Activated CD8-positive, alpha-beta T cell treated with anti-CD3 and anti-CD28 coated beads for 36 hours (primary cell): ENCODE measurements around the gene EIF3K. TPM values are rescaled to one million over a fixed set of nuclear protein-coding genes. Genes with fewer than 3 reads are reported as not detected.

Experiments used
- ATAC-seq: fragments of 200-7000 bp; cut with Tn5 transposase; one replicate; pipeline ENCODE4 v1.10.0; 2021; ENCODE audit warnings: mild to moderate bottlenecking, moderate library complexity
- CTCF ChIA-PET: fragments of 350-600 bp; sonication (Branson Sonifier 250); formaldehyde crosslinking; loops from one replicate; lab custom pipeline; 2021; ENCODE audit warnings: antibody characterized with exemption; lab: Charles Lee
- POLR2A ChIA-PET: fragments of 350-600 bp; sonication (Branson Sonifier 250); formaldehyde crosslinking; loops from one replicate; lab custom pipeline; 2021; ENCODE audit warnings: antibody characterized with exemption; lab: Charles Lee
- DNase-seq: peaks from one replicate; pipeline ENCODE4 v3.0.0-alpha.2; 2020
- H3K27ac Mint-ChIP-seq: one replicate; pipeline ENCODE4 v1.8.0; 2021; ENCODE audit warnings: mild to moderate bottlenecking, mixed read lengths
- H3K27me3 Mint-ChIP-seq: one replicate; pipeline ENCODE4 v1.8.0; 2021; ENCODE audit warnings: mixed read lengths
- H3K36me3 Mint-ChIP-seq: one replicate; pipeline ENCODE4 v1.8.0; 2021; ENCODE audit warnings: low read depth, mixed read lengths
- H3K4me1 Mint-ChIP-seq: one replicate; pipeline ENCODE4 v1.8.0; 2021; ENCODE audit warnings: low read depth, mixed read lengths
- H3K4me3 Mint-ChIP-seq: one replicate; pipeline ENCODE4 v1.8.0; 2021; ENCODE audit warnings: mild to moderate bottlenecking, moderate library complexity, mixed read lengths
- H3K9me3 Mint-ChIP-seq: one replicate; pipeline ENCODE4 v1.8.0; 2021; ENCODE audit warnings: mixed read lengths
- CTCF ChIP-seq: fragments of 200-600 bp; IDR thresholded peaks from one replicate; pipeline ENCODE4 v1.8.0; 2022; ENCODE audit warnings: antibody characterized with exemption, mild to moderate bottlenecking
- intact Hi-C: fragments of 100-400 bp; cut with micrococcal nuclease; formaldehyde crosslinking; loops from one replicate; pipeline ENCODE4 v1.10.0; 2022
- total RNA-seq, 2 experiments: library from RNA; stranded (reverse); gene quantifications; one replicate each; pipeline ENCODE4 v1.2.3, GENCODE V29; 2021

Gene EIF3K
- total RNA-seq, 2 experiments from 2014 or later = 306 to 308 TPM

- no peak for ATAC-seq
- POLR2A ChIA-PET = interaction anchor here (1.1 to 2.0 kb wide), 5 partner anchors 16 to 262 kb away, joined by 3 to 5 read pairs (median 3); no protein-coding TSS in a partner anchor
Measured at GRCh38 chr19:38648769-38649304, 29.8 kb downstream of the EIF3K start.

GRCh38 chr19:38649305-38650171 lies 30.6 kb downstream of the EIF3K start:
- Mint-ChIP-seq H3K4me1 (peaks cover 52% of the 10 kb centered on the region), H3K9me3 (no peaks in the 10 kb centered on the region), H3K36me3 (peaks cover 20% of the 10 kb centered on the region), H3K4me3 (peak overlapping the region; percentile 97), H3K27ac (no peak overlapping the region), H3K27me3 (peaks cover 10% of the 10 kb centered on the region)
- ATAC-seq (no peak), DNase-seq (no peak)
- POLR2A ChIA-PET = interaction anchor here (1.1 to 2.0 kb wide), 4 partner anchors 9 to 263 kb away, joined by 3 to 4 read pairs (median 3); no protein-coding TSS in a partner anchor
- no peak for TF ChIP-seq CTCF
- CTCF ChIA-PET = interaction anchor here (0.9 to 2.5 kb wide), 3 partner anchors 11 to 15 kb away, joined by 3 to 16 read pairs (median 4); no protein-coding TSS in a partner anchor
- intact Hi-C loops = loop anchor here (5.0 kb wide), 1 partner anchor 38 kb away; no protein-coding TSS in a partner anchor

More at GRCh38 chr19:38648769-38649304, 29.8 kb downstream of the EIF3K start:
- H3K36me3 Mint-ChIP-seq = peaks cover 18% of the 10 kb centered on the region
- peak overlapping the region; percentile 97 for H3K4me3 Mint-ChIP-seq
- DNase-seq = no peak
- CTCF ChIA-PET = interaction anchor here (1.2 to 2.5 kb wide), 4 partner anchors 12 to 281 kb away, joined by 4 to 16 read pairs (median 7); partner anchors contain the start of genes MRPS12 and SARS2
- no peaks in the 10 kb centered on the region for H3K9me3 Mint-ChIP-seq
- no peak for TF ChIP-seq CTCF
- H3K27me3 Mint-ChIP-seq = peaks cover 10% of the 10 kb centered on the region
- H3K4me1 Mint-ChIP-seq = peaks cover 49% of the 10 kb centered on the region
- intact Hi-C loops = loop anchor here (5.0 kb wide), 1 partner anchor 38 kb away; no protein-coding TSS in a partner anchor
- peak overlapping the region; percentile 87 for H3K27ac Mint-ChIP-seq

GRCh38 chr19:38650172-38650775 lies 31.3 kb downstream of the EIF3K start:
- no peaks in the 10 kb centered on the region for H3K9me3 Mint-ChIP-seq
- POLR2A ChIA-PET = interaction anchor here (1.2 kb wide), 2 partner anchors 9 to 263 kb away, joined by 3 read pairs; no protein-coding TSS in a partner anchor
- peaks cover 60% of the 10 kb centered on the region for H3K4me1 Mint-ChIP-seq

GRCh38 chr19:38650911-38651584 lies 32.1 kb downstream of the EIF3K start:
- ATAC-seq (no peak), DNase-seq (no peak)
- Mint-ChIP-seq H3K9me3 (no peaks in the 10 kb centered on the region), H3K27ac (peak overlapping the region; percentile 25), H3K27me3 (peaks cover 11% of the 10 kb centered on the region), H3K36me3 (peaks cover 27% of the 10 kb centered on the region), H3K4me1 (peaks cover 66% of the 10 kb centered on the region), H3K4me3 (no peak overlapping the region)
- ChIA-PET POLR2A (no interaction called here), CTCF (no interaction called here)
- TF ChIP-seq CTCF = no peak
- intact Hi-C loops = no loop called here

More at GRCh38 chr19:38650172-38650775, 31.3 kb downstream of the EIF3K start:
- H3K27ac Mint-ChIP-seq = no peak overlapping the region
- peak overlapping the region; percentile 97 for H3K4me3 Mint-ChIP-seq
- H3K27me3 Mint-ChIP-seq = peaks cover 11% of the 10 kb centered on the region
- no peak for DNase-seq
- ATAC-seq = no peak
- intact Hi-C loops = no loop called here
- CTCF ChIA-PET = interaction anchor here (0.9 kb wide), 1 partner anchor 12 kb away, joined by 3 read pairs; no protein-coding TSS in a partner anchor
- no peak for TF ChIP-seq CTCF
- H3K36me3 Mint-ChIP-seq = peaks cover 24% of the 10 kb centered on the region
